Measurements from ENCODE around the gene OR5K1.

Gene OR5K1

DNA sequence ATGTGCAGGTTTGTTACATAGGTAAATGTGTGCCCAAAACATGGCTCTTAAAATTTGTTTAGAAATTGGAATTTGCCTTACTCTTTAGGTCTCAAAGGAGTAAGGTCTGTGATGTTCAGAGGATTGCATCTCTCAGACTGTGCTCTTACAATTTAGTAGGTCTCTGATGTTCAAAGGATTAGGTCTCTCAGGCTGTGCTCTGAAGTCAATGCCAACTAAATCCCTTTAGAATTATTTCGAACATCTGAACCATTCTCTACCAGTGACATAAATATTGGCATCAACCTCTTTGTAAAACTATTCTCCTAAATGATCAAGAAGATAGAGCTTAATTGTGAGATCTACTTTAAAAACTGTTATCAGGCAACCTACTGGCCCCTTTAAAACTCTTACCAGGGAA, at the start of gene OR5K1:
Gene OR5K1, plus strand, starts transcription at position 301 of the 400 bp plus-strand sequence. CDS start 6,376 bp downstream, outside the sequence.
- no peak for DNase-seq

DNA sequence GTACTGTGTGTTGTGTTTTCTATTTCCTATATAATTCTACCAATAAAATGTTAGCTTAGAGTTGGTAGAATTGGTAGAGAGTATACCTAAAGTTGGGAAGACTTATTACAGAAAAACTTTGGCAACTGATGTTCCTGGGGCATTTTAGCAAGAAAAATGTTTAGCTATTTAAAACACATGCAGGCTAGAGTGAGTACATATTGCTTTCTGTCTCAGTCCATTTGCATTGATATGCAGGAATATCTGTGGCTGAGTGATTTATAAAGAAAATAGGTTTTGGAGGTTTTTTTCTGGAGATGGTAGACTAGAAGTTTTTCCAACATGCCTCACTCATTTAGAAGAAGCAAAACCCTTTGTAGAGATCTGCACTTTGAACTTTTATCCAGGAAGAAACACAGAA, 30.4 kb upstream of the OR5K1 start:
- DNase-seq = no peak

DNA sequence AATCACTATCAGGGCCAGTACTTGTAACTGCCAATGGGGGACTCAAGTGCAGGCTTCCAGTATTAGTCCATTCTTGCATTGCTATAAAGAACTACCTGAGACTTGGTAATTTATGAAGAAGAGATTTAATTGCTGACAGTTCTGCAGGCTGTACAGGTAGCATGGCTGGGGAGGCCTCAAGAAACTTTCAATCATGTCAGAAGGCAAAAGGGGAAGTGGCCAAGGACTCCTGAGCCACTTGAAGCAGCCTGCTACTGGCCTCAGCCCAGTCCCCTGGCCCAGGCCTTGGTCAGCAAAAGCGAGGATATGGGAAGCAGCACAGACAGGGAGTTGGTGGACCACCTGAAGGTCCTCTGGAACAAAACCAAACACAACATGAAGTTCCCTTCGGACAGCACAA, 29.2 kb upstream of the OR5K1 start:
- DNase-seq = no peak

DNA sequence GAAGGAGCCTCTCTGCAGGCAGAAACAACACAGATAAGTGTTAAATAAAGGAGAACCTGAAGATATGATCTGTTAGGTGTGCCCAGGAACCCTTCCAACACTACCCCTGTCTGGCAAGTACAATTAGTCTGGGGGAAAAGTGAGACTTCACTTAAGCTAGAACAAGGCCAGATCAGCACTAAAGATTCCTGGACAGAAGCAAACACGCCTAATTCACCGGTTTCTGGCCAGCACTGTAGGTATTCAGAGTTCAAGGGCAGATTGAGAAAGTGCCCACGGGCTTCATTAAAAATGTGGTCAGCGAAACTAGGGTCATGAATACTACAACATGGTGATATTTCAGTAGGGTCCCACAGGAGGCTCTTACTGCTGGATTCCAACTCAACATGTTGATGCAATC, 28.6 kb upstream of the OR5K1 start:
- DNase-seq = no peak

DNA sequence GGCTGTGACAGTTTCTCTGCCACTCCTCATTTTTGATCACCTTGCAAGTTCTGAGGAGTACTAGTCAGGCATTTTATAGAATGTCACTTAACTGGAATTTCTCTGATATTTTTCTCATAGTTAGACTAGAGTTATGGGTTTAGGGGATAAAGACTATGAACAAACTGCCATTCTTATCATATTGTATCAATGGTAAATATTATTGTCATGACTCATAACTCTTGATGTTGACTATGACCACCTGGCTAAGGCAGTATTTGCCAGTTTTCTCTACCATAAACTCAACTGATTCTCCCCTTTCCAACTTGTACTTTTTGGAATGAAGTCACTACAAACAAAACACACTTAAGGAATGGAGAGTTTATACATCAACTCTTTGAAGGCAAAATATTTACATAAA, 22.7 kb upstream of the OR5K1 start:
- DNase-seq = no peak

DNA sequence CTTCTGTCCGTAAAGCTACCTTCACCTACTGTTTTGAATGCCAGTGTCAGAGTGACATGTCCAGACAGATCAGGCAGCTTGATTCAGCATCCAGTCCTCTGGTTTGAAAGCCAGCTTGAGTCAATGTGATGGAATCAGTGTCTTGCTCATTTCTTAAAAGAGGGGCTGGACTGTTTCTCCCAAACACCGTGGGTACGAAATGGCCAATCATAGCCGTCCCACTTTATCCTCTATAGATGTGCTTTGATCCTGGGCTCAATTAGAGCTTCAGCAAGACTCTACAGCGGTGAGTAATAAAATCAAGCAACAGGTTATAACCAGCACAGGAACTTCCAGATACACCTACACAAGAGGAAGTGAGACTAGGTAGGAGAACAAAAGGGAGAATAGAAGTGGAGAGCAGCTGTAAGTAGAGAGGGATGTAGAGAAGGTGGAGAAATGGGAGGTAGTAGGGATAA, 17.0 kb upstream of the OR5K1 start:
- DNase-seq = no peak

DNA sequence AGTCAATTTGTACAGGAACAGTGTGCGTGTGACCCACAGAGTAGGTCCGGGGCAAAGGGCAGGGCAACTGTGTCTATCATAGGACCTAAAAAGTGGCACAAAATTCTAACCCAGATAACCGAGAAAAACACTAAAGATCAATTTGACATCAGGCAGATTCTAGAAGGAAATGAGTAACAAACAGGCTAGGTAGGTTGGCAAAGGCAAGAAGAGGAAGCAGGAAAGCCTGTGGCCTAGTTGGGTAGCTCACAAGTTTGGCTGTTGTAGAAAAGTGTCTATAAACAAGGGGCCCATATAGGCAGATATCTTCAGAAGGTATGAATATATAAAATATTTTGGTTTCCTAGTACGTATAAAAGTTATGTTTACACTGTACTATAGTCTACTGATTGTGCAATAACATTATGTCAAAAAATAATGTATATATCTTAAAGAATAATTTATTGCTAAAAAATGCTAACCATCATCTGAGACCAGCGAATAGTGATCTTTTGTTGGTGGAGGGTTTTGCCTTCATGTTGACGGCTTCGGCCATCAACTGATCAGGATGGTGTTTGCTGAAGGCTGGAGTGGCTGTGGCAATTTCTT, 13.3 kb upstream of the OR5K1 start:
- no peak for DNase-seq

DNA sequence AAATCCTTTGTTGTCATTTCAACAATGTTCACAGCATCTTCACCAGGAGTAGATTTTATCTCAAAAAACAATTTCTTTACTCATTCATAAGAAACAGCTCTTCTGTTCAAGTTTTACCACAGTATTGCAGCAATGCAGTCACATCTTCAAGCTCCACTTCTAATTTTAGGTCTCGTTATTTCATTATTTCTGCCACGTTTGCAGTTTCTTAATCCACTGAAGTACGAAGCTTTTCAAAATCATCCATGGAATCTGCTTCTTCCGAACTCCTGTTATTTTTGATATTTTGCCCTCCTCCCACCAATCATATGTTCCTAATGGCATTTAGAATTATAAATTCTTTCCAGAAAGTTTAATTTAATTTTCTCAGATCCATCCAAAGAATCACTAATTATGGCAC, 12.6 kb upstream of the OR5K1 start:
- no peak for DNase-seq

DNA sequence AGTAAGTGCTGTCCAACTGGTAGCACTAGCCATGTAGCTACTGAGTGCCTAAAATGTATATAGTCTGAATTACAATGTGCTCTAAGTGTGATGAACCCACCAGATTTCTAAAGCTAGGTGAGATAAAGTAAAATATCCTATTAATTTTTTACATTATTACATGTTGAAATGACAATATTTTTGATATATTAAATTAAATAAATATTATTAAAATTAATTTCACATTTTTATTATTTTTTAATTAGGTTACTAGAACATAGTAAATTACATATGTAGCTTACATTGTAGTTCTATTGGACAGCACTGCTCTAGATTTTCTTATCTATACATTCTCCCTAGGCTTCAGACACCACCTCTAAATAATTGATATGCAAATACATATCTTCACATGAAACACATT, 9.2 kb upstream of the OR5K1 start:
- DNase-seq = no peak

DNA sequence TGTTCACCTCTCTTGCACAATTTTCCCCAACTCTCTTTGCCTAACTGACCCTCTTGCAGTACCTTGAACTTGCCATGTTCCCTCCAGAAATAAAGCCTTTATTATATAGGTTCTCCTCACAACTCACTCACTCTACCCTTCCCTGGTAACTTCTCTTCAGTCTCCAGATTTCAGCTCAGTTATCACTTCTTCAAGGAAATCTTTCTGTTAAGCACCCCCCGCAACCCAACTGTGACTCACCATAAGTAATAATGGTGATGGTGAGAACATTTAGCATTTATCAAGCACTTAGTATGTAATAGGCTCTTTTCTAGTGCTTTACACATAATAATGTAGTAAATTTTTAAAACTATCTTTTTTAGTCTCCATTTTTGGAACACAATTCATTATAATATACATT, 8.1 kb upstream of the OR5K1 start:
- DNase-seq = no peak

DNA sequence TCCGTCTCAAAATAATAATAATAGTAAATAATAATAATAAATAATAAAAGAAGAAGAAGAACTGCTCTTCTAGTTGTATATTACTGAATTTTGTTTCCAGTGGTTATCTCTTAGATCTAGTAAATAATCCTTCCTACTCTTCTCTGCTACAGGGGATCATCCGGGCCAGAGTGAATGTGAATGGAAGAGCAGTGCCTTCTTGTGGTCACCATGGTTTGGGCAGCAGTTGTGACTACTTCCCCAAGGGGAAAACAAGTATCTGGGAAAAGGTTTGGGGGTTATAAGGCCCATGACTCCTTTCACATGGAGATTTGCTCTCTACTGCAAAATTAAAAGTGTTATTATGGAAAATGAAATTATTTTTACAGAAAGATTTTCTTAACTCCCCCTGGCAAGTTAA, 5.5 kb upstream of the OR5K1 start:
- no peak for DNase-seq

DNA sequence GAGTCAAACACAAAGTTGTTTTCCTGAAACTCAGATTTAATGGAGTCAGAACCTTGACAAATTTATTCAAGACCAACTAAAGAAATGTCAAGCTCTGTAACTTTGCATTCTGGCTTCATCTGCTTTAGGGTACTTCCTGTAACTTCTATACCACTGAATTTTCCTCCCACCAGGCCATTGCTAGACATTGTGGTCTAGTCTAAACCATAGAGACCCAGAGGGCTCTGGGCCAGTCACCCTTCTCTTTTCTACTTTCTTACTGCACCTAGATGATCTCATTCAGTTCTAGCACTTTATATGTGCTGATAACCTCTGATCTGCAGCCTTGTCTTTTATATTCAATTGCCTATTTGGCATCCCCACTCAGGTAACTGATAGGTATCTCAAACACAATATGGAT, 2.8 kb upstream of the OR5K1 start:
- DNase-seq = no peak

DNA sequence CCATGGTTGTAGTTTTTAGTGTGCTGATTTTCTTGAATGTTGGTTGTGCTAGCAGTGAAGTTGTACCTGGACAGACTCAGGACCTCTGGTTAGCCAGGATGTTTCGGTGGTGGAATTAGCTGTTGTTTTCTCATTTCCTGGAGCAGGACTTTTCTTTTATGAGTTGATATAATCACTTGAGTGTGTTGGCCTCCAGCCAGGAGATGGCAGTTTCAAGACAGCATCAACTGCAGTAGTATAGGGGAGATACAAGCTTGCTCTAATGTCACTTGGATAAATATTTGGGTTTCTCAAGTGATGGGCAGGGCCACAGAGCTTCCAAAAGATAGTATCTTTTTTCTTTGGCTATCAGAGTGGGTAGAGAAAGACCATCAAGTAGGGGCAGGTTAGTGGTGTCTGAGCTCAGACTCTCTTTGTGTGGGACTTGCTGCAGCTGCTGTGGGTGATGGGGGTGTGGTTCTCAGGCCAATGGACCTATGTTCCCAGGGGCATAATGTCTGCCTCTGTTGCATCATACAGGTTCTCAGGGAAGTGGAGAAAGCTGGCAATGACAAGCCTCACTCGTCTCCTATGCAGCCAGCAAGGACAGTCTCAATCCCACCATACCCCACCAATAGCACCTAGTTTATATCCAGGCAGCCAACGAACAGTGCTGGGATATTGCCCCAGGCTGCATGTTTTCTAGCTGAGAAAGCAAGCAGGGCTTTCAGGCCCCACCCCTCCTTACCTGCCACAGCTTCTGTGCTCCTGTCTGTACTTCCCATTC, 19.9 kb downstream of the OR5K1 start:
- DNase-seq = no peak

DNA sequence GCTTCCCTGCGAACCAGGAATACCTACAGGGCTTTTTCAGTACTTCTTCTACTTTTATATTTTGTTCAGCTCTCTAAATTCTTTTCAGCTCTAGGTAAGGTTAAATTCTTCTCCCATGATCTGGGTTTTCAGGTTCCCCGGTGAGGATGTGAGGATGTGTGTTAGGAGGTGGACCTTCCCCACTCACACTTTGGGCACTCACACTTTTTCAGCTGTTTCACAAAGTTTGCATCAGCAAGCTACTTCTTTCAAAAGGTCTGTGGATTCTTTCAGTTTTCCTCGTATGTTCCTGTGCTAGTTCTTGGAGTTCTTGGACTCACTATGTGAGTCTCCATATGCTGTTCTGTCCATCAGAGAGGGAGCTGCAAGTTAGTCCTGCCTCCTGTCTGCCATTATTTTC, 20.6 kb downstream of the OR5K1 start:
- DNase-seq = no peak

DNA sequence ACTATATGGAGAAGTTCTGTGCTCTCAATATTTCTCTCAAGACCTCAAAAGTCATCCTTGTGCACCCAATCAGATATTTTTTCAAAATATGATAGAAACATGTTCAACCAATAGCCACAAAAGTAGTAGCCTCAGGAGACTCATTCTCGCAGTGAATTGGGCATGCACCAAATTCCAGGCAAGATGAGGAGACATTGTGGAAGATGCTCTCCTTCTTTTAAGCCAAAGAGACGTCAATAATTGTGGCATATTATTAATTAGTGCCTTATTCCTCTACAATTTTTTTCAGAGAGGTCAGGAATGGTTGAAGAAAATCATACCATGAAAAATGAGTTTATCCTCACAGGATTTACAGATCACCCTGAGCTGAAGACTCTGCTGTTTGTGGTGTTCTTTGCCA, 34.4 kb downstream of the OR5K1 start, which contains the start of gene OR5K2:
Gene OR5K2, plus strand, starts transcription at position 301 of the 400 bp plus-strand sequence. Its CDS starts 0 bp downstream, at position 301.
- no peak for DNase-seq

DNA sequence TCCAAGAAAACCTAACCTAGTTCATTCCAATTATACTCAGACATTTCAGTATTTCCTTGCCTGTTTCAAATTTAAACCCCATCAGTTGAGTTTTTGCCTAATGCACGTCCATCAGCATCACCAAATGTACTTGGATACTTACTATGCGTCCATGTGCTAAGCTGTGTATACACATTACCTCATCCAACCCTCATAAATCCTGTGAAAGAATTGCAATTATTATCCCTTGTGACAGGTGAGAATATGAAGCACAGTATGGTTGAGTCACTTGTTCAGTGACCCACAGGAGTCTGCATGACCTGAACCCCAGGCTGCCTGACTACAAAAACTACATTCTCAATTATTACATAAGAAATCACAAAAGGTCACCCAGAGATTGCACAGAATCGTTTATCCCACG, 37.0 kb downstream of the OR5K1 start:
- no peak for DNase-seq

DNA sequence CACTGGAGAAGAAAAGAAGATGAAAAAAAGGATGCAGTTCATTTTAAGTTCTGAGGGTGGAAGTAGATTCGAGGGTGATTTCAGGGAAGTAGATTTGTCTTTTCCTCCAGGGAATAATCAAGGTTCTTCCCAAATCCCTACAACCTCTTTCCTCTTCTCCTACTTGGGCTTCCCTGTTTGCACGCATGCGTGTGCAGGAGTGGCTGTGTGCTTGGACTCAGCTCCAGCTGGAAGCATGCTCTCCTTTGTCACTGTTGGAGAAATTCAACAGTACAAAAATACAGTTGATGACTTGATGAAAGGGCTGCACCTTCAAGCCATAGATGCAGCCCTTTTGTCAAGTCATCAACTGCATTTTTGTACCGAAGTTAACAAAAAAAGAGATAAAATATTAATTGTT, 38.3 kb downstream of the OR5K1 start:
- no peak for DNase-seq

DNA sequence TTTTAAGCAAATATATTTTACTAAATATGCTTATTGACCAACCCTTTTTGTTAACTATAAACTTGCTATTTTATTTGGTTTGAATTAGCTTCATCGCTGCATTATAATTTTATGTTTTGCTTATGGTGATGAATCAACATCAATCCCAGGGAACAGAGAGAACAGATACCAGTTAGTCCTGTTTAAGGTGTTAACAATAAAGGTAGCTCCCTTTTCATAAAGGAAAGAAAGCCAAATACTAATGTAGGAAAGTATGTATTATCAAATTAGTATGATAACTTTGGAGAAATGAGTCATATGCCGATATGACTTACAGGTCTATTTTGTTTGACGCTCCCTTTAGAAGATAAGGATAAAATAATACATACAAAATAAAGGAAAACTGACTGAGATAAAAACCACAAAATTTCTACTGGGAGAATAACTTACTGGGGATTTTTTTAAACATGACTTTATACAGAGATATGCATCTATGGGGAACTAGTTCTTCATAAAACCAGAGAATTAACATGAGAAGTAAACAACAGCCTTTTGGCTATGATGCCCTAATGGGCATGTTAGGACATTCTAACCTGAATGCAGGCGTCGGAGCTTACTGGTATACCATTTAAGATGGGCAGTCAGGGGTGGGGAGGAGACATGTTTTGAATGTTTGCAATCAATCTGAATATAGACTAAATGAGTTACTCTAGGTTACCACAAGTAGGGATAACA, 39.0 kb downstream of the OR5K1 start:
- DNase-seq = no peak

DNA sequence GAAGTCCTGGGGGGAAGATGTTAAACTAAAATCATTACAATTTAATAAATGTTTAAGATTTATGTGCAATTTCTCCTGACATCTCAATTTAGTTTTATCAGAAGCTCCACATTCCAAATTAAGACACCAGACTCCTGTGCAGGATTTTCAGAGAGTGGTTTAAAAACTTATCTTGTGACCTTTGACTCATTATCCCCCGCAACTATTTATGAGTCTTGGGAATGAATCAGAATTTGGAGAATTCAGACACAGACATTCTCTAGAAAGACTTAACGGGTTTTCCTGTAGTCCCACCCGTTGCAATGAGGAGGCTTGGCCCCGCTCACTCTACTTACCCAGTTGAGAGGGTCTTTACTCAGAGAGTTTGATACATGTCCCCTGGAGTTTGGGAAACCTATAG, 41.5 kb downstream of the OR5K1 start:
- no peak for DNase-seq

DNA sequence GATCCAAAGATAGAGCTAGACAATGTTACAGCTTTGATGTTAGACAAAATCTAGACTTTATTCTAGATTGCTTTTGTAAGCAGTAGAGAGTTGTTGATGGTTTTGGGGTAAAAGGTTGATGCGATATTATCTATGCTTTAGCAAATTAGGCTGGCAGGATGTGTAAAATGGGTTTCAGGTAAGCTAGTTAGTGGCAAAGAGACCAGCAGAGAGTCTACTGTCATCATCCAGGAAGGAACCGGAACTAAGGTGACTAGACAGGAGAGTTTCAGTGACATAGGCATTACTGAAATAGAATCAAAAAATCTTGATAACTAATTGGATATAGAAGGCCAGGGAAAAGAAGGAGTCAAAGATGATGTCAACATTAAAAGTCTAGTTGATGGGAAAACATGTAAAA, 45.6 kb downstream of the OR5K1 start:
- no peak for DNase-seq

DNA sequence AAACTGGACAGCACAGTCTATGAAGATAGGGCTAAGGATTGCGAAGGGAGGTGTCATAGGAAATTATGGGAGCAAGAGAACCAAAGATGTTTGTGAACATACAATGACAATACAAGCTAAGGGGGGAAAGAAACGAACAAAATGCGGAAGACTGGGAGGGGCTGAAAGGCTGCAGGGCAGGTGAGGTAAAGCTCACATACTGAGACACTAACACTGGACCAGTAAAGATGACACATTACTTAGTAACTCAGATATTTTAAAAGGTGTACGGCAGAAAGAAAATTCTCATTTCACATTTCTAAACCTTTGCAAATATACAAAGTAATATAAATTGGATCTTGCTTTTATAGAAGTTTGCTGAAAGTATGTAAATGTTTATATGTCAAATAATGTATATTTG, 49.6 kb downstream of the OR5K1 start:
- DNase-seq = no peak

DNA sequence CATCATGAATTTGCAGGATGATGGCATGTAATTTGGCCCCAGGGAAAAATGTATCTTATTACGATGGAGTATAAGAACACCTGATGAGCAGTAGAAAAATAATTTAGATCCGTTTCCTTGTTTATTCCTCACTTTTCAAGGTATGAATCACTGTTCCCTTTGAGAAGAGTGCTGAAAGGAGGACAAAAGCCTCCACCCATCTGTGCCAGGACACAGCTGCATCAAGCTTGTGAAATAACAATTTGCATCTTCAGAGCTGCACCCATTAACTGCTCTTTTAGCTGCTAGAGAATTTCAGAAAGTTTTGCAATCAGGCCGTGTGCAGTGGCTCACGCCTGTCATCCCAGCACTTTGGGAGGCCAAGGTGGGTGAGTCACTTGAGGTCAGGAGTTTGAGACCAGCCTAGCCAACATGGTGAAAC, 50.1 kb downstream of the OR5K1 start:
- DNase-seq = peak in 1 of 3 donors; percentile 18

DNA sequence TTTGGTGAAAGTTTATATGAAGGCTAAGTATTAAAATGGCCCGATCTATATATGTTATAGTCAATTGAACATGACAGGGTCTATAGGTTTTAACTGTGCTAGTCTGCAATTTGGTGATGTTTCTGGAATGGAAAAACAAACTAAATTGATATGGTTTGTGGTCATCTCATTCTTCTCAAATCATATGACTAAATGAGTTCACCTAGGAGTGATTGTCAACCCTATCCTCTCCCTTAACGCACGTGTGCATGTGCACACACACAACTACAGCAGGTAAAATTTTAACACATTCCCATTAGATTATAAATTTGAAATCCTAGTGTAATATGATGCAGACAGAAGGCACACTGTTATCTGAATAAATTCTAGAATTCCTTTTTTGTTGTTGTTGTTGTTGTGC, 50.7 kb downstream of the OR5K1 start:
- DNase-seq = no peak

DNA sequence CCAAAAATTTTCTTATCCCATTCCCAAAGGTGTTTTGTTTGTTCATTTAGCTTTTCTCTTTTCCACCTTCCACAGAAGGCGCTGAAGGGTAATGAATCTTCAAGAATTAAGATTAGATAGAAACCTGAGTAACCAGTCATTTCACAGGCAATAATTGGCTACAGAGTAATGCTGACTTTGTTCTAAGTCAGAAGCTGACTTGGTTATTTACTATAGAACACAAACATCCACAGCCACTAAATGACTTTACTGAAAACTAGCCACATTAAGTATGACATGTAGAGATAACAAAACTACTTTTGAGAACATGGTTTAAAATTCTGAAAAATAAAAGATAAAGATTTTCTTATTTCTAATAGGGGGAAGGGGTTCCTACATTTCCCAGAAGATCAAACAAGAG, 51.9 kb downstream of the OR5K1 start:
- DNase-seq = no peak

Measured in suppressor macrophage treated with lipopolysaccharide for 1 hour (primary cell).